HG03457 (cell line): ENCODE measurements around the gene H19.

Source experiments
- ATAC-seq: cut with Tn5 transposase; IDR thresholded peaks from one replicate; pipeline ENCODE4 v1.9.1; 2021; ENCODE audit warnings: moderate number of reproducible peaks; ENCODE audit not compliant: unreplicated experiment

Gene H19

DNA sequence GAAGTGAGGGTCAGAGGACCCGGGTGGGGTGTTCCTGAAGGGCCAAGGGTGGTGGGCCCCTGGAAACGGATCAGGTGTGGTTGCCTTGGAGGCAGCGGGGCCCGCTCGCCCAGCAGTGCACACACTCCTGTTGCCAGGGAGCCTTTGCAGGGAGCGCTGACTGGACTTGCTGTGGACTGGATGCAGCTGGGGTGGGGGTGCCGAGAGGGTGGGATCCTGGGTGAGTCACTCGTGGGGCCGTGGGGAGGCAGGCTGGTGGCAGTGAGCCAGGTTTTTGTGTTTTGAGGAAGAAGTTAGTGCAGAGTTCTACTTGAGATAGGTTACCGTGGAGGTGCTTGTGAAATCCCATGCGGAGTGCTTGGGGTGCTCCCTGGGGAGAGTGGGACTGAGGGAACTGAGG is 49.3 kb downstream of the H19 start:
- no peak for ATAC-seq

DNA sequence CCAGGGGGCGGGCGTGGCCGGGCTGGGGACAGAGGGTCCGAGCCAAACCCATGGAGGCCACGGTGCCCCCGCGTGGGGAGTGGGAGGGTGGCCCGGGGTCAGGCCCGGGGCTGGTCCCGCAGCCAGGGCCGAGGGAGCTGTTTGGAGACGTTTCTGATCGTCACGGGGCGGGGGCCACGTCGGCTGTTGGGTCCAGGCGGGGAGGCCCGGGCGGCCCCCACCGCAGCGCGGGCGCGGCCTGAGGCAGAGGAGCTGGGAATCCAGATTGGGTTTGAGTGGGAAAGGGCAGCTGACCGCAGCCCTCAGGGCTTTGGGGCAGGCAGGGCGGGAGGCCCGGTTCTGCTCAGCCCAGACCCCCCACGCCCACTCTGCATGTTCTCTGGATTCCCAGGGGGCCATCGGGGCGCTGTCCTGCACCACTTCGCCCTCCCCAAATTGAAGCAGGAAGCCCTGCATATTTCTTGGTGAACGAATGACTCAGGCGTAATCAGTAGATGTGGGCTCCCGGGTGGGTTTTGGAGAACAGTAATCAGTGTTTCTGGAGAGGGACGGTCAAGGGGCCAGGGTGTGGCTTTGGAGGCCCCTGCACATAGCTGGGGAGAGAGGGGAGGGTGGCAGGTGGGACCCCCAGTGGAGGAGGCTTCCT is 49.9 kb downstream of the H19 start:
- ATAC-seq, result no peak

DNA sequence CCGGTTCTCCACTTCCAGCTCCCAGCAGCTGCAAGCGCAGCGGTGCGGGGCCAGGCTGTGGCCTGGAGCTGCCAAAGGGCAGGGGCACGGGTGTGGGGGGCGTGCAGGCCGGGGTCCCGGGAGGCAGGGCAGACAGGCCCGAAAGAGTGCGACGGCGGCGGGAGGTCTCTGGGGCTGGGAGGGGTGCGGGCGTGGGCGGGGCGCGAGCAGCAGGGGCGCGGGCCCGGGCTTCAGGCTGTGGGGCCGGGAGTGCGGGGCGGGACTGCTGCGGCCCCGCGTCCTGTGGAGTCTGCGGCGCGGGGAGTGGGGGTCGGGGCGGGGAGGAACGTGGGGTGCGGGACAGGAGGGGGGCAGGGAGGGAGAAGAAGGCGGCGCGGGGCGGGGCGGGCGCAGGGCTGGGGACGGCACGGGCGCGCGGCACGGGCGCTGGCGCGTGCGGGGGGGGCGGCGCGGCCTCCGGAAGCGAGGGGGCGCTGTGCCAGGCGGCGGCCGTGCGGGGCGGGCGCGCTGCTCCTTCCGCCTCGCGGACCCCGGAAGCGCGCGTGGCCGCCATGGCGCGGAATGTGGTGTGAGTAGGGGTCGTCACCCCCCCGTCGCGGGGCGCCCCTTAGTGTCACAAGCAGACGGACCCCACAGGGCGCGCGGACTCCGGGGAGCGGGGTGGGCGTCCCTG is 50.7 kb downstream of the H19 start, which contains the start of gene MRPL23:
Gene MRPL23 (plus strand): TSS at position 521 of the 673 bp plus-strand sequence. CDS start 31 bp downstream, at position 552.
- no peak for ATAC-seq
